Ishikawa (cell line): ENCODE measurements around the gene TECTA.

Source experiments
- FOXM1 ChIP-seq: IDR thresholded peaks from 2 replicates; pipeline ENCODE4 v1.6.1; 2012; ENCODE audit warnings: low read depth, borderline replicate concordance
- REST ChIP-seq: IDR thresholded peaks from 2 replicates; pipeline ENCODE4 v1.6.1; 2012; ENCODE audit warnings: low read depth, mild to moderate bottlenecking
- TAF1 ChIP-seq: IDR thresholded peaks from 2 replicates; pipeline ENCODE4 v1.6.1; 2012; ENCODE audit warnings: low read depth, mild to moderate bottlenecking
- YY1 ChIP-seq: IDR thresholded peaks from 2 replicates; pipeline ENCODE4 v1.6.1; 2012; ENCODE audit warnings: low read depth

GRCh38 chr11:121067453-121067852 lies 33.6 kb upstream of the TECTA start:
- TF ChIP-seq FOXM1: no peak
- no peak for TF ChIP-seq REST
- TF ChIP-seq YY1: no peak
- TF ChIP-seq TAF1: no peak
